Calu3 (cell line): Measurements from ENCODE around the gene CPT1B. TPM values are rescaled to one million over a fixed set of nuclear protein-coding genes. Genes with fewer than 3 reads are reported as not detected.
"Not testable (repeated sequence)": the region's sequence is repeated elsewhere in the genome, so short reads cannot be mapped to it uniquely, and the experiment has no call there.

Source experiments
- BruUV-seq: library from RNA; stranded (reverse); fragments of 400-500 nt; replicated peaks from 2 replicates; lab custom pipeline; 2021; lab: Mats Ljungman, UMichigan
- CTCF ChIA-PET: fragments of 300-600 bp; sonication (Branson Sonifier 250); formaldehyde crosslinking; loops from one replicate; lab custom pipeline; 2022; ENCODE audit warnings: antibody characterized with exemption; lab: Charles Lee
- DNase-seq: peaks from one replicate; pipeline ENCODE4 v3.0.0; 2022
- H3K27ac Mint-ChIP-seq: one replicate; pipeline ENCODE4 v1.8.0; 2022; ENCODE audit warnings: mixed read lengths; ENCODE audit not compliant: unreplicated experiment
- H3K27me3 Mint-ChIP-seq: one replicate; pipeline ENCODE4 v1.8.0; 2022; ENCODE audit warnings: mixed read lengths; ENCODE audit not compliant: unreplicated experiment
- H3K36me3 Mint-ChIP-seq: one replicate; pipeline ENCODE4 v1.8.0; 2022; ENCODE audit warnings: mild to moderate bottlenecking, moderate library complexity, mixed read lengths; ENCODE audit not compliant: insufficient read depth, unreplicated experiment
- H3K4me1 Mint-ChIP-seq: one replicate; pipeline ENCODE4 v1.8.0; 2022; ENCODE audit warnings: mild to moderate bottlenecking, low read depth, mixed read lengths; ENCODE audit not compliant: unreplicated experiment
- H3K4me3 Mint-ChIP-seq: one replicate; pipeline ENCODE4 v1.8.0; 2022; ENCODE audit warnings: mild to moderate bottlenecking, low read depth, moderate library complexity, mixed read lengths; ENCODE audit not compliant: unreplicated experiment
- H3K9me3 Mint-ChIP-seq: one replicate; pipeline ENCODE4 v1.8.0; 2022; ENCODE audit warnings: low read depth, mixed read lengths; ENCODE audit not compliant: unreplicated experiment
- CTCF ChIP-seq: fragments of 200-600 bp; IDR thresholded peaks from one replicate; pipeline ENCODE4 v1.8.0; 2022; ENCODE audit warnings: antibody characterized with exemption; ENCODE audit not compliant: unreplicated experiment
- intact Hi-C: fragments of 100-400 bp; cut with micrococcal nuclease; formaldehyde crosslinking; loops from one replicate; pipeline ENCODE4 v1.10.0; 2022; ENCODE audit not compliant: unreplicated experiment
- total RNA-seq: library from RNA; stranded (reverse); gene quantifications from 2 replicates; pipeline ENCODE4 v1.2.3, GENCODE V29; 2022

CPT1B gene
- total RNA-seq, 1 experiment from 2014 or later: 72.6 TPM

DNA sequence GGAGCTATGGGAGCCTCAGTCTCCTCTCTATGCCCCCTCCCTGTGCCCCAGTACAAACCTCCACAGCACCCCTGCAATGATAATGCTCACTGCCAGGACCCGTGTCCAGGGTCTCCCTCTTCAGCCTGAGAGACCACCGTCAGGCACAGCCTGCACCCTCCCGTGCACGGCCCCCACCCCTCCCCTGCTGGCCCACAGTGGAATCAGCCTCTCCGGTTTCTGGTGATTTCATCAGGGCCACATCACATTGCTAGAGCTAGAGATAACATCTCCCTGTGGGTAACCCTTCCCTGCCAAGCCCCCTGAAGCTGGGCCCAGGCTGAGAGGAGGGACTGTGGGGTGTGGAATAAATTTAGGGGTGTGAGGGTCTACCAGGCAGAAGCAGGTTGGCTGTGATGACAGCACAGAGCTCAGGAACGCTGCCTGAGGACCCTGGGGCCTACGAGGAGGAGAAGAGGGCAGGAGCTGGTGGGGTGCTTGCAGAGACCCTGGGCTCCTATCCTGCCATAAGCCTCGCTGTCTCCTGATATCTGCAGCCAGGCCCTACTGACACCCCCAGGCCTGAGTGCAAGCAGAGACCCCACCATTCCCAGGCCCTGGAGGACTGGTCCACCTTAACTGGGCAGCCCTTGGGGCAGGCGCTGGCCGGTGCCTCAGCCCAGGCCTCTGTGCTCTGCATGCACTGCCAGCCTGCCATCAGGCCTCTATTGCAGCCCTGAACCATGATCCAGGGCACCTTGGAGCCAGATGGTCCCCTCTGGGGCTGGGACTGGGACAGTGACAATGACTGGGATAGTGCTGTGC is 32.5 kb downstream of the CPT1B start, which contains the start of gene KLHDC7B:
KLHDC7B (plus strand) TSS at position 378 of the 804 bp plus-strand sequence; CDS start at position 723, 345 bp downstream.
- intact Hi-C loops: no loop called here
- Mint-ChIP-seq H3K4me3 (peak within 1 kb of the TSS; percentile 43), H3K36me3 (peaks cover 22% of the 10 kb centered on the region), H3K27ac (peak within 1 kb of the TSS; percentile 92), H3K27me3 (no peaks in the 10 kb centered on the region), H3K4me1 (peaks cover 30% of the 10 kb centered on the region), H3K9me3 (no peaks in the 10 kb centered on the region)
- DNase-seq: no peak
- no peak for TF ChIP-seq CTCF
- CTCF ChIA-PET: interaction anchor here (0.5 to 1.8 kb wide), 5 partner anchors 17 to 88 kb away, joined by 3 to 8 read pairs (median 3); partner anchors contain the start of genes ARSA, SCO2 and SYCE3
- BruUV-seq: no TSS peak

DNA sequence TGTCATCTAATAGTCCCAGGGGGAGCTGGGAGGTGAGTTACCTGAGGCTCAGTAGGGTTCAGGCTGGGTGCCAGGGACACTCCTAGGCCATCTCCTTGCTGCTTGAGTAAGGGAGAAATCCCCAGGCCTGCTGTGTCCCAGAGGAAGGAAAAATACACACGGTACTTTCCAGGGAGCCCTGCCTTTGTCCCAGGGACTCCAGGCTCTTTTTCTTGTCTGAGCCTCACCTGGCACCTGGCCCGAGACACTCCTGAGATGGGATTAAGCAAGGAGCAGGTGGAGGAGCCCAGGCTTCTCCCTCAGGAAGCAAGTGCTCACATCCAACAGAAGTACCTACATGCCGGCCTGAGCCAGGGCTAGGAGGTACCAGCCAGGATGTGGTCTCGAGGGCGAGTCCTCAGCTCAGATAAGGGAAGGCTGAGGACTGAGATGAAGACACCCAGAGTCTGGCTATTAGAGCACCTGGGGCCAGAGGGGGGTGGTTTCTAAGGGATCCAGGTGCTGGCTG is 33.4 kb downstream of the CPT1B start:
- peak overlapping the region; percentile 43 for H3K4me3 Mint-ChIP-seq
- CTCF ChIA-PET: interaction anchor here (0.5 to 1.8 kb wide), 4 partner anchors 18 to 89 kb away, joined by 3 to 7 read pairs (median 4); partner anchors contain the start of genes ARSA, SCO2 and SYCE3
- no peaks in the 10 kb centered on the region for H3K27me3 Mint-ChIP-seq
- peak; percentile 55 for DNase-seq
- peak overlapping the region; percentile 92 for H3K27ac Mint-ChIP-seq
- H3K4me1 Mint-ChIP-seq: peaks cover 39% of the 10 kb centered on the region
- TSS peak; percentile 44 for BruUV-seq
- no peaks in the 10 kb centered on the region for H3K9me3 Mint-ChIP-seq
- peaks cover 24% of the 10 kb centered on the region for H3K36me3 Mint-ChIP-seq
- intact Hi-C loops: no loop called here
- no peak for TF ChIP-seq CTCF

DNA sequence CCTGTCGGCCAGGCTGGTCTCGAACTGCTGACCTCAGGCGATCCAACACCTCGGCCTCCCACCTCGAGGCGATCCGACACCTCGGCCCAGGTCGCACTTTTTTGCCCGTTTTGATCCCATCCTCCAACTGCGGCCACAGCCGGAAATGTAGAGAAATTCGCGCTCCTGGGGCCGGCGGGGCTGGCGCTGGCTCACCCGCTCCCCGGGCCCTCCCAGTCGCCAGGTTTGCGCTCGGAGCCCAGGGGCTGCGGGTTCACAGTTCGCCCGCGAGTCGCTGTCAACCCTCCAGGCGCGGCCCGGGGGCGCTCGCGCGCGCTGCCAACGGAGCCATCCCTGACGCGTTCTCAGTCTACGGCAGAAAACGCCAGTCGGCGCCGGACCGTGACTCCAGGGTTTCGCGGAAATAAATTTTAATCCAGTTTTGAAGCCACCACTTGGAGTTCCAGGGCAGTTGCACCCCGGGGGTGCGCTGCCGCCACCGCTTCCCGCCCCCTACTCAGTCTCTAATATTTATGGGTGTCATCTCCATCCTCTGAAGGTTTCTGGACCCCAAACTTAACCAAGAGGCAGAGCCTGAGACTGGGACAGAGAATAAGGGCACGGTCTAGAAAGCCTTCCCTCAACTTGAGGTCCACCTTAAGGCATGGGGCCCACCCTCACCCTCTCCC is 34.0 kb downstream of the CPT1B start:
- peak overlapping the region; percentile 92 for H3K27ac Mint-ChIP-seq
- H3K36me3 Mint-ChIP-seq: peaks cover 30% of the 10 kb centered on the region
- intact Hi-C loops: no loop called here
- TSS peak; percentile 35 for BruUV-seq
- no peaks in the 10 kb centered on the region for H3K9me3 Mint-ChIP-seq
- TF ChIP-seq CTCF: peak; percentile 50
- peak overlapping the region; percentile 43 for H3K4me3 Mint-ChIP-seq
- no peaks in the 10 kb centered on the region for H3K27me3 Mint-ChIP-seq
- DNase-seq: peak; percentile 93
- peaks cover 45% of the 10 kb centered on the region for H3K4me1 Mint-ChIP-seq
- CTCF ChIA-PET: interaction anchor here (1.2 to 1.8 kb wide), 3 partner anchors 19 to 84 kb away, joined by 3 to 7 read pairs (median 5); partner anchors contain the start of genes ARSA, SCO2 and SYCE3

DNA sequence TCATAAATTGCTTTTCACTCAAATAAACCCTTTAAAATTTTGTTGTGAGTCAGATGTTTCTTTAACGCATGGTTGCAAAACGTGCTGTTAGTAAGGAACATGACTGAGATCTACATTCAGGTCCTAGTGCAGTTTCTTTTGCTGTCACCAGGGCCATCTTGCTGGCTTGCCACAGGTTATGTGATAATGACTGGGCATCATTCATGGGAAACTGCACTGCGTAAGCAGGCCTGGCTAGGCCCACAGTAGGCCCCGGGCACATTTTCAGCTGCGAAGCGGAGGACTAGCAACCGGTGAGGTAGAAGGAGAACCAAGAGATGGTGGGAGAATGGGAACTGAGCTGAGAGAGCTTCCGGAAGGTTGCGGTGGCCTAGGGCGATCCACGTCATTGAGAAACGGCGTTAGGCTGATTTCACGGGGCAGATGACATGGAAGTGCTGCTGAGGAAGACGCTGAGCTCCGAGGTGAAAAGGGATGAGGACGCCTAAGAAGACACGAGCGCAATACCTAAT is 35.8 kb downstream of the CPT1B start:
- TF ChIP-seq CTCF: no peak
- H3K4me1 Mint-ChIP-seq: peaks cover 61% of the 10 kb centered on the region
- intact Hi-C loops: no loop called here
- BruUV-seq: no TSS peak
- H3K27me3 Mint-ChIP-seq: no peaks in the 10 kb centered on the region
- no peak for DNase-seq
- no peak overlapping the region for H3K4me3 Mint-ChIP-seq
- CTCF ChIA-PET: no interaction called here
- peak overlapping the region; percentile 98 for H3K27ac Mint-ChIP-seq
- H3K36me3 Mint-ChIP-seq: peaks cover 43% of the 10 kb centered on the region
- no peaks in the 10 kb centered on the region for H3K9me3 Mint-ChIP-seq

DNA sequence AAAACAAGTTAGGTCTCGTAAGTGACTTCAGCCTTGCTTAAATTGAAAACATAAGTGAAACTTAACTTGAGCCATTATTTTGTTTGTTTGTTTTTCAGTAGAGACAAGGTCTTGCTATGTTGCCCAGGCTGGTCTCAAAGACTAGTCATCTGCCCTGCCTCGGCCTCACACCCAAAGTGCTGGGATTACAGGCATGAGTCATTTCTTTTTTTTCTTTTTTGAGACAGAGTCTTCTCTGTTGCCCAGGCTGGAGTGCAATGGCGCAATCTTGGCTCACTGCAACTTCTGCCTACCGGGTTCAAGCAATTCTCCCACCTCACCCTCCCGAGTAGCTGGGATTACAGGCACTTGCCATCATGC is 36.6 kb downstream of the CPT1B start:
- H3K4me1 Mint-ChIP-seq: peaks cover 61% of the 10 kb centered on the region
- peak; percentile 71 for DNase-seq
- H3K27ac Mint-ChIP-seq: peak overlapping the region; percentile 98
- intact Hi-C loops, H3K4me3 Mint-ChIP-seq, H3K9me3 Mint-ChIP-seq, CTCF ChIA-PET, H3K27me3 Mint-ChIP-seq, BruUV-seq: not testable (repeated sequence)
- H3K36me3 Mint-ChIP-seq: peaks cover 43% of the 10 kb centered on the region
